B cell (primary cell): ENCODE results near the gene RCBTB1. TPM values are rescaled to one million over a fixed set of nuclear protein-coding genes. Genes with fewer than 3 reads are reported as not detected.

ENCODE experiments used
- ATAC-seq: fragments of 200-7000 bp; cut with Tn5 transposase; one replicate; pipeline ENCODE4 v1.10.0; 2021; ENCODE audit warnings: low read depth, mild to moderate bottlenecking, moderate number of reproducible peaks, moderate library complexity
- CTCF ChIA-PET: fragments of 350-600 bp; sonication (Branson Sonifier 250); formaldehyde crosslinking; loops from one replicate; lab custom pipeline; 2021; ENCODE audit warnings: antibody characterized with exemption, inconsistent platforms; lab: Charles Lee
- POLR2A ChIA-PET: fragments of 350-600 bp; sonication (Branson Sonifier 250); formaldehyde crosslinking; loops from one replicate; lab custom pipeline; 2021; ENCODE audit warnings: antibody characterized with exemption; lab: Charles Lee
- DNase-seq: peaks from one replicate; pipeline ENCODE4 v3.0.0; 2013
- H2AFZ ChIP-seq: 2 replicates; pipeline ENCODE4 v1.6.1; 2012; ENCODE audit warnings: mild to moderate bottlenecking, low read depth, low read length; ENCODE audit not compliant: insufficient read depth, poor library complexity, severe bottlenecking
- H3K27ac ChIP-seq, 2 donors: 1 replicate in 1 of 2; 2 replicates in 1 of 2; pipeline ENCODE4 v1.5.1; 2012 to 2013; ENCODE audit warnings: low read length in 2 of 2, mild to moderate bottlenecking in 2 of 2, moderate library complexity in 1 of 2
- H3K27me3 ChIP-seq, 4 experiments: fragments of 200-600 bp in 1 of 4; sonication (generic) in 1 of 4; replicated peaks in 1 of 4; 1 replicate in 2 of 4; 2 replicates in 2 of 4; pipeline versions ENCODE4 v1.6.1 to v1.7.0; 2013 to 2016; ENCODE audit warnings: low read length in 3 of 4, mild to moderate bottlenecking in 2 of 4, mixed read lengths in 1 of 4, moderate library complexity in 1 of 4; ENCODE audit not compliant: insufficient read depth in 4 of 4, control insufficient read depth in 3 of 4; ENCODE audit errors: control extremely low read depth in 1 of 4
- H3K36me3 ChIP-seq, 2 experiments: replicated peaks in 1 of 2; 1 replicate in 1 of 2; 2 replicates in 1 of 2; pipeline versions ENCODE4 v1.6.1 to v1.7.1; 2013; ENCODE audit warnings: low read length in 1 of 2; ENCODE audit not compliant: insufficient read depth in 2 of 2, control insufficient read depth in 1 of 2; ENCODE audit errors: control extremely low read depth in 1 of 2, extremely low read depth in 1 of 2
- H3K4me1 ChIP-seq, 2 donors: fragments of 200-600 bp in 1 of 2; sonication (generic) in 1 of 2; 1 replicate in 1 of 2; 2 replicates in 1 of 2; pipeline versions ENCODE4 v1.5.1 to v1.6.1; 2013 to 2017; ENCODE audit warnings: low read length in 2 of 2; ENCODE audit not compliant: control insufficient read depth in 2 of 2, insufficient read depth in 2 of 2
- H3K4me2 ChIP-seq: replicated peaks from 2 replicates; pipeline ENCODE3; 2012; ENCODE audit warnings: mild to moderate bottlenecking, low read depth, low read length; ENCODE audit not compliant: poor library complexity, severe bottlenecking
- H3K4me3 ChIP-seq, 5 experiments: fragments of 200-600 bp in 1 of 5; sonication (generic) in 1 of 5; 1 replicate in 3 of 5; 2 replicates in 2 of 5; pipeline versions ENCODE4 v1.5.1 to v1.7.0; 2011 to 2016; ENCODE audit warnings: low read length in 4 of 5, mild to moderate bottlenecking in 4 of 5, low read depth in 2 of 5, control low read depth in 1 of 5, moderate library complexity in 1 of 5; ENCODE audit not compliant: insufficient read depth in 1 of 5; ENCODE audit errors: control extremely low read depth in 1 of 5, extremely low read depth in 1 of 5
- H3K79me2 ChIP-seq: fragments of 200-600 bp; sonication (generic); one replicate; pipeline ENCODE4 v1.6.0; 2016; ENCODE audit warnings: low read length; ENCODE audit not compliant: control insufficient read depth, insufficient read depth
- H3K9ac ChIP-seq: fragments of 200-600 bp; sonication (generic); 2 replicates; pipeline ENCODE4 v1.6.1; 2017; ENCODE audit warnings: mild to moderate bottlenecking, low read length, moderate library complexity
- H3K9me3 ChIP-seq, 3 donors: one replicate each; pipeline versions ENCODE4 v1.6.1 to v1.7.1; 2013; ENCODE audit warnings: low read length in 2 of 3; ENCODE audit not compliant: control insufficient read depth in 2 of 3, insufficient read depth in 1 of 3; ENCODE audit errors: control extremely low read depth in 1 of 3
- H4K20me1 ChIP-seq: 2 replicates; pipeline ENCODE4 v1.6.0; 2012; ENCODE audit warnings: mild to moderate bottlenecking, low read length; ENCODE audit not compliant: insufficient read depth, control insufficient read depth, poor library complexity, severe bottlenecking
- H3K27ac Mint-ChIP-seq: one replicate; pipeline ENCODE4 v1.8.0; 2021; ENCODE audit warnings: mixed read lengths
- H3K27me3 Mint-ChIP-seq: one replicate; pipeline ENCODE4 v1.8.0; 2021; ENCODE audit warnings: mixed read lengths
- H3K4me1 Mint-ChIP-seq: one replicate; pipeline ENCODE4 v1.8.0; 2021; ENCODE audit warnings: mixed read lengths
- H3K4me3 Mint-ChIP-seq: one replicate; pipeline ENCODE4 v1.8.0; 2021; ENCODE audit warnings: mixed read lengths
- H3K9me3 Mint-ChIP-seq: one replicate; pipeline ENCODE4 v1.8.0; 2022; ENCODE audit warnings: mixed read lengths; ENCODE audit not compliant: insufficient read depth
- EZH2 ChIP-seq: IDR thresholded peaks from 2 replicates; pipeline ENCODE4 v1.6.1; 2012; ENCODE audit warnings: borderline replicate concordance, low read depth, mild to moderate bottlenecking, moderate library complexity, low read length; ENCODE audit not compliant: insufficient read depth, poor library complexity, severe bottlenecking
- WGBS: methylation state at CpG from one replicate; pipeline ENCODE4 v1.1.5; 2013; ENCODE audit warnings: missing lambda C conversion rate; ENCODE audit not compliant: insufficient coverage; 5-methylcytosine and 5-hydroxymethylcytosine counted together
- intact Hi-C: fragments of 100-400 bp; cut with micrococcal nuclease; formaldehyde crosslinking; loops from one replicate; pipeline ENCODE4 v1.10.0; 2022
- polyA plus RNA-seq: library from polyadenylated mRNA; depleted of rRNA; stranded (reverse); fragments of >200 nt; gene quantifications from 2 replicates; pipeline ENCODE4 v1.2.3, GENCODE V29; 2012
- total RNA-seq, 2 donors: library from RNA; stranded (reverse); fragments of 120-200 nt in 1 of 2; gene quantifications; 1 replicate in 1 of 2; 2 replicates in 1 of 2; pipeline versions ENCODE4 v1.2.3 to v1.2.4, GENCODE V29; 2013 to 2022
- TF ChIP-seq, protein P1 (sequence below): fragments of 200-600 bp; IDR thresholded peaks from one replicate; pipeline ENCODE4 v1.8.0; 2022; ENCODE audit warnings: antibody characterized with exemption, mild to moderate bottlenecking

RCBTB1 gene
- total and polyA plus RNA-seq, 2 donors (not counting 1 experiment from before 2014, with no cell fraction given), result 10.7 to 35.2 TPM

DNA sequence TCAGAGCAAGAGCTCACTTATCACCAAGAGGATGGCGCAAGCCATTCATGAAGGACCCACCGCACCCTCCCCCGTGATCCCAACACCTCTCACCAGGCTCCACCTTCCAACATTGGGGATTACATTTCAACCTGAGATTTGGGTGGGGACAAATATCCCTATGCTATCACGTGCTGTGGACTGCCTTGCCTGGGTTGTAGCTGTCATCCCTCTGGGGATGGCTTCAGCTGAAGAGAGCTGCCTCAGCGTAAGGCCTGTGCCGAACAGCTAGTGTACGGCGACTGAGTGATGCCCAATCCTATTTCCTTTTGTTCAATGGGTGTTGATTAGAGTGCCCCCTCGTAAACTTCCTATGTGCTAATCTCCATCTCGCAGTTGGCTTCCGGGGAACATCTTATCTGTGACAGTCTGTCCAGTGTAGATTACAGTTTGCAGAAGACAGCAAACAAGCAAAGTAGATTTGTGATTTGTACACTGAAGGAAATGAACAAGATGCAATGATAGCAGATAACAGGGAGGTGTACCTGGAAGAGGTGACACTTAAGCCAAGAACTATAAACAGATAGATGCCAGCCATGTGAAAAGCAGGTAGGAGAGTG lies 11.8 kb upstream of the RCBTB1 start:
- DNase-seq (no peak), ATAC-seq (no peak)
- no peaks in the 10 kb centered on the region for H3K79me2 ChIP-seq
- H3K9me3 ChIP-seq, result no peaks in the 10 kb centered on the region
- ChIA-PET POLR2A (no interaction called here), CTCF (no interaction called here)
- no peak overlapping the region for H3K27ac ChIP-seq
- Mint-ChIP-seq H3K27ac (no peak overlapping the region), H3K27me3 (no peaks in the 10 kb centered on the region), H3K4me1 (peaks cover 2% of the 10 kb centered on the region), H3K9me3 (peaks cover 2% of the 10 kb centered on the region), H3K4me3 (no peak overlapping the region)
- no peak overlapping the region for H2AFZ ChIP-seq
- H3K4me3 ChIP-seq, result no peak overlapping the region
- no peak overlapping the region for H3K9ac ChIP-seq
- 100% methylated on average over 5 of the region's 11 CpGs for WGBS
- H3K4me1 ChIP-seq, result no peaks in the 10 kb centered on the region
- H4K20me1 ChIP-seq, result no peaks in the 10 kb centered on the region
- no peak overlapping the region for H3K4me2 ChIP-seq
- intact Hi-C loops, result no loop called here
- TF ChIP-seq, protein P1, sequence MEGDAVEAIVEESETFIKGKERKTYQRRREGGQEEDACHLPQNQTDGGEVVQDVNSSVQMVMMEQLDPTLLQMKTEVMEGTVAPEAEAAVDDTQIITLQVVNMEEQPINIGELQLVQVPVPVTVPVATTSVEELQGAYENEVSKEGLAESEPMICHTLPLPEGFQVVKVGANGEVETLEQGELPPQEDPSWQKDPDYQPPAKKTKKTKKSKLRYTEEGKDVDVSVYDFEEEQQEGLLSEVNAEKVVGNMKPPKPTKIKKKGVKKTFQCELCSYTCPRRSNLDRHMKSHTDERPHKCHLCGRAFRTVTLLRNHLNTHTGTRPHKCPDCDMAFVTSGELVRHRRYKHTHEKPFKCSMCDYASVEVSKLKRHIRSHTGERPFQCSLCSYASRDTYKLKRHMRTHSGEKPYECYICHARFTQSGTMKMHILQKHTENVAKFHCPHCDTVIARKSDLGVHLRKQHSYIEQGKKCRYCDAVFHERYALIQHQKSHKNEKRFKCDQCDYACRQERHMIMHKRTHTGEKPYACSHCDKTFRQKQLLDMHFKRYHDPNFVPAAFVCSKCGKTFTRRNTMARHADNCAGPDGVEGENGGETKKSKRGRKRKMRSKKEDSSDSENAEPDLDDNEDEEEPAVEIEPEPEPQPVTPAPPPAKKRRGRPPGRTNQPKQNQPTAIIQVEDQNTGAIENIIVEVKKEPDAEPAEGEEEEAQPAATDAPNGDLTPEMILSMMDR, result no peak
- H3K36me3 ChIP-seq, result no peaks in the 10 kb centered on the region
- no peaks in the 10 kb centered on the region for H3K27me3 ChIP-seq

DNA sequence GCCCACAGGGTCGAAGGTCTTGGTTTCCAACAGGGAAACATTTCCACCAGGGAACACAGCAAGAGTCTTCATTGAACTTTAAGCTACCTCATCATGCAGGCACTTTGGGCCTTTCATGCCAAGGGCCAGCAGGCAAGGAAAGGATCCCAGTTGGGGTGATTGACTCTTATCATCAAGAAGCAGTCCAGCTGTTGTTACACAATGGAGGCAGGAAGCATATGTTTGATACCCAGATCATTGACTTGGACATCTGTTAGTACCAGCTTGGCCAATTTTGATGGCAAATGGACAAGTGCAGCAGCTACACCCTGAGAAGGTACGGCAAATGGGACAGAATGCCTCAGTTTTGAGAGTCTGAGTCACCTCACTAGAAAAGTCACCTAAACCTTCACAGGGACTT lies 10.9 kb upstream of the RCBTB1 start:
- Mint-ChIP-seq H3K4me1 (peaks cover 2% of the 10 kb centered on the region), H3K9me3 (peaks cover 2% of the 10 kb centered on the region), H3K27me3 (no peaks in the 10 kb centered on the region), H3K27ac (no peak overlapping the region), H3K4me3 (no peak overlapping the region)
- WGBS, result 92% methylated on average over 2 of the region's 2 CpGs
- intact Hi-C loops, result no loop called here
- Histone ChIP-seq H4K20me1 (no peaks in the 10 kb centered on the region), H3K4me1 (no peaks in the 10 kb centered on the region), H3K9me3 (no peaks in the 10 kb centered on the region), H3K9ac (no peak overlapping the region), H3K36me3 (no peaks in the 10 kb centered on the region), H3K27me3 (no peaks in the 10 kb centered on the region), H3K79me2 (no peaks in the 10 kb centered on the region), H3K27ac (no peak overlapping the region), H3K4me2 (no peak overlapping the region), H2AFZ (no peak overlapping the region), H3K4me3 (no peak overlapping the region)
- DNase-seq (no peak), ATAC-seq (no peak)
- CTCF ChIA-PET, result interaction anchor here (1.5 kb wide), 1 partner anchor 8 kb away, joined by 3 read pairs; no protein-coding TSS in a partner anchor
- POLR2A ChIA-PET, result no interaction called here
- TF ChIP-seq, protein P1, result no peak
- TF ChIP-seq EZH2, result no peak
